H1 (cell line): ENCODE results near the gene ZRANB1. TPM values are rescaled to one million over a fixed set of nuclear protein-coding genes. Genes with fewer than 3 reads are reported as not detected.

Source experiments
- CTCF ChIA-PET: fragments of 300-600 bp; sonication (Branson Sonifier 250); formaldehyde crosslinking; loops from one replicate; lab custom pipeline; 2021; ENCODE audit not compliant: partially characterized antibody; lab: Charles Lee
- POLR2A ChIA-PET: fragments of 300-600 bp; sonication (Branson Sonifier 250); formaldehyde crosslinking; loops from one replicate; lab custom pipeline; 2021; ENCODE audit warnings: inconsistent platforms; ENCODE audit not compliant: partially characterized antibody; lab: Charles Lee
- DNase-seq, 2 experiments: peaks; one replicate each; pipeline versions ENCODE4 v3.0.0 to v3.0.0-alpha.2; 2010 to 2022; ENCODE audit warnings: low spot score in 2 of 2, low read depth in 1 of 2, mixed read lengths in 1 of 2
- FAIRE-seq: peaks from 2 replicates; lab custom pipeline; 2011; peaks lifted over from hg19 to GRCh38; lab: Jason Lieb, UNC
- H2AFZ ChIP-seq: 2 replicates; pipeline ENCODE4 v1.8.1; 2012; ENCODE audit warnings: low read length, inconsistent platforms
- H2AK5ac ChIP-seq: 2 replicates; pipeline ENCODE4 v1.6.1; 2013; ENCODE audit warnings: low read depth, low read length
- H2BK120ac ChIP-seq: replicated peaks from 2 replicates; pipeline ENCODE3; 2013; ENCODE audit warnings: low read depth, low read length, inconsistent platforms
- H2BK12ac ChIP-seq: 2 replicates; pipeline ENCODE4 v1.6.1; 2013; ENCODE audit warnings: low read depth, low read length
- H2BK15ac ChIP-seq: 2 replicates; pipeline ENCODE4 v1.6.1; 2013; ENCODE audit warnings: low read length
- H2BK20ac ChIP-seq: 2 replicates; pipeline ENCODE4 v1.6.1; 2013; ENCODE audit warnings: low read length
- H2BK5ac ChIP-seq: 2 replicates; pipeline ENCODE4 v1.6.1; 2013; ENCODE audit warnings: low read depth, low read length
- H3K14ac ChIP-seq: 2 replicates; pipeline ENCODE4 v1.6.1; 2013; ENCODE audit warnings: inconsistent platforms; ENCODE audit not compliant: insufficient read length
- H3K18ac ChIP-seq: 2 replicates; pipeline ENCODE4 v1.6.1; 2013; ENCODE audit warnings: low read length; ENCODE audit errors: extremely low read depth
- H3K23ac ChIP-seq: 2 replicates; pipeline ENCODE4 v1.6.1; 2013; ENCODE audit warnings: inconsistent platforms; ENCODE audit not compliant: insufficient read length
- H3K23me2 ChIP-seq: 2 replicates; pipeline ENCODE4 v1.6.1; 2013; ENCODE audit warnings: low read depth, low read length
- H3K27ac ChIP-seq: 2 replicates; pipeline ENCODE4 v1.6.1; 2011; ENCODE audit warnings: low read depth, low read length, inconsistent platforms
- H3K27me3 ChIP-seq, 4 experiments: replicated peaks in 1 of 4; 1 replicate in 1 of 4; 2 replicates in 3 of 4; pipeline versions ENCODE4 v1.6.1 to v1.8.1; 2011 to 2013; ENCODE audit warnings: low read length in 3 of 4, mild to moderate bottlenecking in 3 of 4, inconsistent platforms in 2 of 4, mixed read lengths in 2 of 4, moderate library complexity in 1 of 4; ENCODE audit not compliant: control insufficient read depth in 3 of 4, insufficient read depth in 3 of 4; ENCODE audit errors: extremely low read depth in 1 of 4
- H3K36me3 ChIP-seq, 4 experiments: 2 replicates each; pipeline versions ENCODE4 v1.6.1 to v1.8.1; 2011 to 2013; ENCODE audit warnings: mild to moderate bottlenecking in 4 of 4, low read length in 3 of 4, moderate library complexity in 2 of 4, control low read depth in 1 of 4, inconsistent platforms in 1 of 4; ENCODE audit not compliant: insufficient read depth in 4 of 4, control insufficient read depth in 2 of 4
- H3K4ac ChIP-seq: replicated peaks from 2 replicates; pipeline ENCODE3; 2013; ENCODE audit warnings: low read length, low read depth, mixed read lengths, inconsistent platforms; ENCODE audit not compliant: insufficient read length
- H3K4me1 ChIP-seq, 4 experiments: replicated peaks in 1 of 4; 1 replicate in 1 of 4; 2 replicates in 3 of 4; pipeline versions ENCODE4 v1.6.1 to v1.8.1; 2011 to 2013; ENCODE audit warnings: low read length in 3 of 4, inconsistent platforms in 2 of 4, mixed read lengths in 1 of 4; ENCODE audit not compliant: insufficient read depth in 4 of 4, control insufficient read depth in 3 of 4
- H3K4me2 ChIP-seq, 2 experiments: 2 replicates each; pipeline versions ENCODE4 v1.6.1 to v1.8.1; 2011 to 2013; ENCODE audit warnings: low read depth in 2 of 2, low read length in 2 of 2, control low read depth in 1 of 2, inconsistent platforms in 1 of 2, mild to moderate bottlenecking in 1 of 2; ENCODE audit not compliant: insufficient read depth in 1 of 2
- H3K4me3 ChIP-seq, 4 experiments: fragments of 200-600, 300-600 bp in 1 of 4; sonication (generic), shearing (Covaris generic), sonication (Bioruptor Twin) in 1 of 4; 2 replicates each; pipeline versions ENCODE4 v1.5.1 to v1.8.1; 2011 to 2016; ENCODE audit warnings: low read length in 4 of 4, low read depth in 3 of 4, control low read depth in 2 of 4, inconsistent platforms in 2 of 4, mild to moderate bottlenecking in 2 of 4, mixed read lengths in 1 of 4, moderate library complexity in 1 of 4; ENCODE audit not compliant: insufficient read depth in 2 of 4; ENCODE audit errors: extremely low read depth in 1 of 4
- H3K56ac ChIP-seq: replicated peaks from 2 replicates; pipeline ENCODE3; 2013; ENCODE audit warnings: low read depth, mild to moderate bottlenecking, mixed read lengths, low read length, inconsistent platforms; ENCODE audit not compliant: insufficient read length
- H3K79me1 ChIP-seq: 2 replicates; pipeline ENCODE4 v1.6.1; 2013; ENCODE audit warnings: low read depth, low read length, control low read depth
- H3K79me2 ChIP-seq, 2 experiments: 2 replicates each; pipeline versions ENCODE4 v1.6.1 to v1.8.1; 2012 to 2013; ENCODE audit warnings: low read length in 2 of 2, mild to moderate bottlenecking in 2 of 2, inconsistent platforms in 1 of 2; ENCODE audit not compliant: insufficient read depth in 2 of 2, control insufficient read depth in 1 of 2
- H3K9ac ChIP-seq, 4 experiments: replicated peaks in 1 of 4; 1 replicate in 1 of 4; 2 replicates in 3 of 4; pipeline versions ENCODE4 v1.6.1 to v1.8.1; 2011 to 2013; ENCODE audit warnings: low read depth in 3 of 4, low read length in 3 of 4, control low read depth in 2 of 4, mild to moderate bottlenecking in 2 of 4, moderate library complexity in 2 of 4, inconsistent platforms in 1 of 4; ENCODE audit errors: extremely low read depth in 1 of 4
- H3K9me3 ChIP-seq, 2 experiments: 2 replicates each; pipeline versions ENCODE4 v1.6.1 to v1.8.1; 2012 to 2013; ENCODE audit warnings: mild to moderate bottlenecking in 2 of 2, moderate library complexity in 2 of 2, control low read depth in 1 of 2, inconsistent platforms in 1 of 2, low read depth in 1 of 2, low read length in 1 of 2, mixed read lengths in 1 of 2; ENCODE audit not compliant: insufficient read depth in 2 of 2
- H4K20me1 ChIP-seq, 2 experiments: replicated peaks in 1 of 2; 2 replicates each; pipeline versions ENCODE3 to v1.8.1; 2011 to 2013; ENCODE audit warnings: inconsistent platforms in 2 of 2, low read length in 2 of 2, mild to moderate bottlenecking in 1 of 2; ENCODE audit not compliant: insufficient read depth in 2 of 2, control insufficient read depth in 1 of 2
- H4K5ac ChIP-seq: 2 replicates; pipeline ENCODE4 v1.6.1; 2013; ENCODE audit warnings: low read length, low read depth, mixed read lengths, inconsistent platforms; ENCODE audit not compliant: insufficient read length
- H4K8ac ChIP-seq: 2 replicates; pipeline ENCODE4 v1.8.0; 2013; ENCODE audit warnings: mild to moderate bottlenecking, moderate library complexity, low read length, inconsistent platforms; ENCODE audit not compliant: insufficient read depth; ENCODE audit errors: extremely low read depth
- H4K91ac ChIP-seq: replicated peaks from 2 replicates; pipeline ENCODE3; 2013; ENCODE audit warnings: low read length, mixed read lengths, inconsistent platforms; ENCODE audit not compliant: insufficient read length
- BACH1 ChIP-seq: IDR thresholded peaks from 2 replicates; pipeline ENCODE4 v1.6.1; 2012; ENCODE audit warnings: low read length, improper control_type of control experiment
- CHD2 ChIP-seq: IDR thresholded peaks from 2 replicates; pipeline ENCODE4 v1.6.1; 2012; ENCODE audit warnings: low read length, improper control_type of control experiment
- CTBP2 ChIP-seq: IDR thresholded peaks from 2 replicates; pipeline ENCODE4 v1.7.0; 2011; ENCODE audit warnings: borderline replicate concordance, mild to moderate bottlenecking, moderate library complexity, mixed read lengths, low read length; ENCODE audit not compliant: insufficient read depth, insufficient read length
- HDAC6 ChIP-seq: IDR thresholded peaks from one replicate; pipeline ENCODE4 v1.7.1; 2012; ENCODE audit warnings: low read depth, mild to moderate bottlenecking, inconsistent platforms, low read length, moderate library complexity
- NANOG ChIP-seq: IDR thresholded peaks from 2 replicates; pipeline ENCODE4 v1.6.1; 2011; ENCODE audit warnings: low read length, low read depth, mild to moderate bottlenecking, inconsistent platforms; ENCODE audit not compliant: insufficient read depth, poor library complexity, severe bottlenecking
- RXRA ChIP-seq: IDR thresholded peaks from 2 replicates; pipeline ENCODE4 v1.6.1; 2011; ENCODE audit warnings: low read depth, mild to moderate bottlenecking, low read length, moderate library complexity; ENCODE audit not compliant: insufficient read depth
- SIX5 ChIP-seq: IDR thresholded peaks from 2 replicates; pipeline ENCODE4 v1.6.1; 2011; ENCODE audit warnings: mild to moderate bottlenecking, low read depth, low read length
- WGBS, 2 experiments: shearing (Covaris generic) in 1 of 2; methylation state at CpG; one replicate each; pipeline versions ENCODE4 v1.1.6 to v1.1.7; 2013 to 2015; ENCODE audit warnings: low lambda C conversion rate in 2 of 2, mixed read lengths in 2 of 2, inconsistent platforms in 1 of 2, low coverage in 1 of 2, missing lambda C conversion rate in 1 of 2; ENCODE audit not compliant: insufficient replicate concordance in 2 of 2, insufficient coverage in 1 of 2, insufficient read length in 1 of 2; ENCODE audit errors: extremely low coverage in 1 of 2, missing lambda C conversion rate in 1 of 2; 5-methylcytosine and 5-hydroxymethylcytosine counted together
- polyA plus RNA-seq, 7 experiments: library from polyadenylated mRNA; depleted of rRNA in 3 of 7; stranded (reverse) in 5 of 7; unstranded in 2 of 7; fragments of >200 nt in 5 of 7; fragments of 200-250 nt in 2 of 7; gene quantifications; 1 replicate in 5 of 7; 2 replicates in 1 of 7; 4 replicates in 1 of 7; pipeline versions ENCODE4 v1.2.1 to v1.2.3, GENCODE V29; 2011 to 2013; ENCODE audit warnings: missing spikeins in 2 of 7, mixed read lengths in 2 of 7
- total RNA-seq: library from RNA; stranded (reverse); fragmentation: NEBNext Ultra II Directional; extraction: Animal tissue kit (Norgen Biotek cat#: 25700); gene quantifications from 2 replicates; pipeline ENCODE4 v1.2.1, GENCODE V29; 2021
- TF ChIP-seq, protein P1 (sequence below), 3 experiments: IDR thresholded peaks; 1 replicate in 2 of 3; 2 replicates in 1 of 3; pipeline versions ENCODE4 v1.5.1 to v1.6.1; 2011; ENCODE audit warnings: low read length in 3 of 3, mild to moderate bottlenecking in 3 of 3, inconsistent platforms in 2 of 3, low read depth in 1 of 3, moderate library complexity in 1 of 3; ENCODE audit not compliant: insufficient read depth in 1 of 3; ENCODE audit errors: control extremely low read depth in 1 of 3

ZRANB1 gene
- total and polyA plus RNA-seq, 2 of the 8 experiments (the other 6 are each of a cell fraction or from before 2014, with no cell fraction given): 6.1 to 19.9 TPM

DNA sequence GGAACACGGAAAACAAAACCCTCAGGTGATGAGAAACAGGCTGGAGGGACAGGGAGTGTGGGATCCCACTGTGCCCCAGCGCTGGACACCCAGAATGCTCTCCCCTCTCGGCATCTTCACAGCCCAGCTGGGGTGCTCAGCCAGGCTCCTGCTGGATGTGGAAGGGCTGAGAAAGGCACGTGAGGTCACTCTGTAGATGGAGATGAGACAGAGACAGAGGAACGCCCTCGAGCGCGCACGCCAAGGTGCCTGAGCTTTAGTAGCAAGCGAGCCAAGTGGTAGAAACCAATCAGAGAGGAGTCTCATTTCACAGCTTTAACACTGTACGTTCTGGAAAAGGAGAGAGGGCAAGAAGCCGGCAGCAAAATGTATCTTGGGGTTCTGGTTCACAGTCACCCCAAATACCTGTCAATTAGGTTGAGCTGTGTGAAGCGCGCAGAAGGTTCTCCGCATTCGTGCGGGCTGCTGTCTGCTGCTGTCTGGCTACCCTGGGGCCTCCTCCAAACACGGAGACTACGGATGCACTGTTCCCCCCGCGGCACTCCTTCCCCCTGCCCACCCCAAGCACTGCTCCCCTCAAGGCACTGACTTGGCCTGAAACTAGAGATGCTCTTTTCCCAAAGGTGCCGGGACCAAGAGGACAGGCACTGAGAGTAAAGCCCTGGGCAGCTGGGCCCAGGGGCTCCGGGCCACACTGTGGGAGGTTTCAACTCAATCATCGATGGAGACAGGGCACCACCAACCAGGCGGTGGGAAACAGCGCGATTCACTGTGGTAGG, 91.4 kb downstream of the ZRANB1 start:
- no peak overlapping the region; the same call in 1 of the 2 replicates for H2BK5ac ChIP-seq
- no peak overlapping the region for H4K5ac ChIP-seq
- no peak overlapping the region for H3K23ac ChIP-seq
- no peak overlapping the region for H2AFZ ChIP-seq
- no peak overlapping the region for H2BK15ac ChIP-seq
- no peak for FAIRE-seq
- peaks cover 4 to 55% (median 8%) of the 10 kb centered on the region in 4 experiments; a peak in 7 of 8 replicates for H3K36me3 ChIP-seq
- H2BK20ac ChIP-seq: no peak overlapping the region
- peaks cover 11 to 99% of the 10 kb centered on the region in 2 experiments for H3K79me2 ChIP-seq
- no peak overlapping the region for H3K56ac ChIP-seq
- H3K27ac ChIP-seq: 0 out of 2 replicates have a peak overlapping the region, but pooled peaks have one; percentile 29
- 85% methylated on average over 27 of the region's 27 CpGs; no CpG with 5 or more reads in 1 of the 2 experiments for WGBS, 2 experiments
- ChIA-PET POLR2A (no interaction called here), CTCF (interaction anchor here (1.1 to 4.1 kb wide), 5 partner anchors 15 to 36 kb away, joined by 3 to 29 read pairs (median 4); no protein-coding TSS in a partner anchor)
- no peak overlapping the region for H2BK12ac ChIP-seq
- H3K4me1 ChIP-seq: peaks cover 1 to 21% (median 18%) of the 10 kb centered on the region in 4 experiments
- H3K4ac ChIP-seq: no peak overlapping the region
- H3K14ac ChIP-seq: no peak overlapping the region
- H4K20me1 ChIP-seq: peaks cover 45 to 46% of the 10 kb centered on the region in 2 experiments
- no peak for DNase-seq
- no peak overlapping the region for H3K18ac ChIP-seq
- peaks cover 32% of the 10 kb centered on the region for H3K79me1 ChIP-seq
- H4K8ac ChIP-seq: 0 out of 2 replicates have a peak overlapping the region, but pooled peaks have one; percentile 20
- no peaks in the 10 kb centered on the region for H3K27me3 ChIP-seq
- no peak overlapping the region for H3K4me2 ChIP-seq
- H3K9me3 ChIP-seq: no peaks in the 10 kb centered on the region
- no peak overlapping the region for H3K4me3 ChIP-seq
- no peak for TF ChIP-seq RXRA
- no peak for TF ChIP-seq SIX5
- no peak for TF ChIP-seq CTBP2
- TF ChIP-seq, protein P1, sequence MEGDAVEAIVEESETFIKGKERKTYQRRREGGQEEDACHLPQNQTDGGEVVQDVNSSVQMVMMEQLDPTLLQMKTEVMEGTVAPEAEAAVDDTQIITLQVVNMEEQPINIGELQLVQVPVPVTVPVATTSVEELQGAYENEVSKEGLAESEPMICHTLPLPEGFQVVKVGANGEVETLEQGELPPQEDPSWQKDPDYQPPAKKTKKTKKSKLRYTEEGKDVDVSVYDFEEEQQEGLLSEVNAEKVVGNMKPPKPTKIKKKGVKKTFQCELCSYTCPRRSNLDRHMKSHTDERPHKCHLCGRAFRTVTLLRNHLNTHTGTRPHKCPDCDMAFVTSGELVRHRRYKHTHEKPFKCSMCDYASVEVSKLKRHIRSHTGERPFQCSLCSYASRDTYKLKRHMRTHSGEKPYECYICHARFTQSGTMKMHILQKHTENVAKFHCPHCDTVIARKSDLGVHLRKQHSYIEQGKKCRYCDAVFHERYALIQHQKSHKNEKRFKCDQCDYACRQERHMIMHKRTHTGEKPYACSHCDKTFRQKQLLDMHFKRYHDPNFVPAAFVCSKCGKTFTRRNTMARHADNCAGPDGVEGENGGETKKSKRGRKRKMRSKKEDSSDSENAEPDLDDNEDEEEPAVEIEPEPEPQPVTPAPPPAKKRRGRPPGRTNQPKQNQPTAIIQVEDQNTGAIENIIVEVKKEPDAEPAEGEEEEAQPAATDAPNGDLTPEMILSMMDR (IDR thresholded peaks at IDR 0.05; ENCODE audit: control extremely low read depth in 1 of 3, insufficient read depth in 1 of 3, low read depth in 1 of 3, low read length in 3 of 3): no peak
- TF ChIP-seq CHD2: no peak
- TF ChIP-seq BACH1: no peak
- TF ChIP-seq HDAC6: no peak
- no peak for TF ChIP-seq NANOG
- H3K23me2 ChIP-seq: no peaks in the 10 kb centered on the region; the same call in 1 of the 2 replicates
- no peak overlapping the region for H3K9ac ChIP-seq
- no peak overlapping the region for H4K91ac ChIP-seq
- H2AK5ac ChIP-seq: no peak overlapping the region
- H2BK120ac ChIP-seq: no peak overlapping the region
